Measurements from ENCODE around the gene SH3TC1.

The SH3TC1 gene

GRCh38 chr4:8280158-8280875, 81.2 kb downstream of the SH3TC1 start:
- no peak for DNase-seq

GRCh38 chr4:8280876-8281440, 81.9 kb downstream of the SH3TC1 start:
- DNase-seq = no peak

GRCh38 chr4:8281519-8282133, 82.5 kb downstream of the SH3TC1 start:
- DNase-seq = no peak

- no peak for DNase-seq
Measured at GRCh38 chr4:8282134-8282641, 83.1 kb downstream of the SH3TC1 start.

GRCh38 chr4:8282742-8283141, 83.7 kb downstream of the SH3TC1 start:
- DNase-seq = no peak

- DNase-seq = no peak
Measured at GRCh38 chr4:8283161-8283560, 84.1 kb downstream of the SH3TC1 start.

GRCh38 chr4:8283631-8284121, 84.6 kb downstream of the SH3TC1 start:
- DNase-seq = no peak

- no peak for DNase-seq
Measured at GRCh38 chr4:8284391-8284790, 85.3 kb downstream of the SH3TC1 start.

GRCh38 chr4:8285143-8285975, 86.3 kb downstream of the SH3TC1 start:
- no peak for DNase-seq

- DNase-seq = no peak
Measured at GRCh38 chr4:8285976-8286718, 87.1 kb downstream of the SH3TC1 start.

GRCh38 chr4:8286719-8287342, 87.7 kb downstream of the SH3TC1 start:
- DNase-seq = no peak

- DNase-seq = no peak
Measured at GRCh38 chr4:8287343-8288280, 88.5 kb downstream of the SH3TC1 start.

- no peak for DNase-seq
Measured at GRCh38 chr4:8289151-8289750, 90.2 kb downstream of the SH3TC1 start.

GRCh38 chr4:8289956-8290700, 91.0 kb downstream of the SH3TC1 start:
- no peak for DNase-seq

GRCh38 chr4:8290701-8290970, 91.5 kb downstream of the SH3TC1 start:
- no peak for DNase-seq

All from activated T-cell treated with anti-CD3 and anti-CD28 coated beads for 4 hours (primary cell).